22Rv1 (cell line): ENCODE results near the gene LIN7B.
A peak's percentile ranks its signal among the peaks of the same experiment; 100 is the strongest.

ENCODE experiments used
- H3K27ac ChIP-seq: fragments of 450-650 bp; 2 replicates; pipeline ENCODE4 v1.5.1; 2017
- ZFX ChIP-seq: fragments of 450-650 bp; IDR thresholded peaks from 2 replicates; pipeline ENCODE4 v1.6.1; 2017; ENCODE audit warnings: antibody characterized with exemption, borderline replicate concordance
- TF ChIP-seq, protein P1 (sequence below): fragments of 450-650 bp; IDR thresholded peaks from 2 replicates; pipeline ENCODE4 v1.5.1; 2017; ENCODE audit warnings: mild to moderate bottlenecking

The LIN7B gene

DNA sequence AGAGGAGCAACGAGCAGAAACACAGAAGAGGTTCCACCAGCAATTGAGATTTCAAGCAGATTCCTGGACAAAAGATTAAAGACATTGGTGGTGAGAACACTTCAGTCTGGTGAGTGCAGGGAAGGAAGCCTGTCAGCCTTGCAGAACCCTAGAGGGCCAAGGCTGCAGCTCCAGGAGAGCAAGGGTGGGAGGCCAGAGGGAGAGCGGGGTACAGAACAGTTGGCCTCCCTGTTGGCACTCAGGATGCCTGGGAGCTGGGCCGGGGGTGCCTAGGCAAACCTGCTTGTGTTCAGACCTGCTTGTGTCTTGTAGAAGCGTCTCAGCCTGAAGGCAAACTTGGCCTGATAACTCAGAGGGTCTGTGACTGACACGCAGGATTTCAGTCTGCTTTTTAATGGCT lies 5.1 kb upstream of the LIN7B start:
- peak overlapping the region; percentile 99 for H3K27ac ChIP-seq

DNA sequence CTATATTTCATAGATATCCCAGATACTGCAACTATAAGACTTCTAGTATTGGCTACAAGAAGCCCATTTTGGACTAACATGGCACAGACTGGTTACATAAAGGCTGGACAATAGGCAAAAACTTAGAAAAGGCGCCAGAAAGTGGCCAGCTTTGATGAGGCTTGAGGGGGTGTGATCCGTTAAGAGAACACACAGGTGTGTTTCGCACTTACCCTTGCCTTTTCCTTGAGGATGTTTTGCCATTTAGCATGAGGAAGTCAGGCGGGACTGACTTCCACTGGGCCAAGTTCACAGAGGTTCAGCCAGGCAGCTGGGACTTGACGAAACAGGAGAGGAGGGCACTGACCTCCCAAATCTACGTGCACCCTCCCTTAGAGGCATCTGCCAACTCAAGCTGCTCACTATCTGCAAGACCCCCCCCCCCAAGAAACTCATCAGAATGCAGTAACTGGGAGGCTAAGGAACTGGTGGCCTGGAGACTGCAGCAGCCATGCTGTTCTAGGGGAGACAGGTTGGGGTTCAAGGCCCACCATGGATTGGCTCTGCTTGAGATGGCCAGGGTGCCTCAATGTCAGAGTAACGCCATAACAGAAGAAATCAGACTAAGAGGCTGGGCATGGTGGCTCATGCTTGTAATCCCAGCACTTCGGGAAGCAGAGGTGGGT lies 4.5 kb upstream of the LIN7B start:
- TF ChIP-seq ZFX = no peak
- TF ChIP-seq, protein P1, sequence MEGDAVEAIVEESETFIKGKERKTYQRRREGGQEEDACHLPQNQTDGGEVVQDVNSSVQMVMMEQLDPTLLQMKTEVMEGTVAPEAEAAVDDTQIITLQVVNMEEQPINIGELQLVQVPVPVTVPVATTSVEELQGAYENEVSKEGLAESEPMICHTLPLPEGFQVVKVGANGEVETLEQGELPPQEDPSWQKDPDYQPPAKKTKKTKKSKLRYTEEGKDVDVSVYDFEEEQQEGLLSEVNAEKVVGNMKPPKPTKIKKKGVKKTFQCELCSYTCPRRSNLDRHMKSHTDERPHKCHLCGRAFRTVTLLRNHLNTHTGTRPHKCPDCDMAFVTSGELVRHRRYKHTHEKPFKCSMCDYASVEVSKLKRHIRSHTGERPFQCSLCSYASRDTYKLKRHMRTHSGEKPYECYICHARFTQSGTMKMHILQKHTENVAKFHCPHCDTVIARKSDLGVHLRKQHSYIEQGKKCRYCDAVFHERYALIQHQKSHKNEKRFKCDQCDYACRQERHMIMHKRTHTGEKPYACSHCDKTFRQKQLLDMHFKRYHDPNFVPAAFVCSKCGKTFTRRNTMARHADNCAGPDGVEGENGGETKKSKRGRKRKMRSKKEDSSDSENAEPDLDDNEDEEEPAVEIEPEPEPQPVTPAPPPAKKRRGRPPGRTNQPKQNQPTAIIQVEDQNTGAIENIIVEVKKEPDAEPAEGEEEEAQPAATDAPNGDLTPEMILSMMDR = no peak
- peak overlapping the region; percentile 99 for H3K27ac ChIP-seq

More for the DNA sequence above, 5.1 kb upstream of the LIN7B start:
- TF ChIP-seq, protein P1 = no peak
- no peak for TF ChIP-seq ZFX

DNA sequence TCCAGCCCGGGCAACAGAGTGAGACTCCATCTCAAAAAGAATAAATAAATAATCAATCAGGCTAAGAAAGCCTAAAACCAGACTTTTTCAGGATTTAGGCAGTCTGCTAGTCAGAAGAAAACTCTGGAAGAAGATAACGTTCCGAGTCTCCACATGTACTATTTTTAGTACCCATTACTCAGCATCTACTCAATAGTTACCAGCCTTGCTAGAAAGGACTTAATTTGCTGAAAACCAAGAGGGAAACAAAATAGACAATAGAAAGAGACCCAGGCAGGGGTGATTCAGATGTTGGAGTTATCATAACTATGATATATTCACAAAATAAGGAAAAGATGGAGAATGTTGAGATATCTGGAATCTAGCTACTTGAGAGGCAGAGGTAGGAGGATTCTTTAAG lies 3.6 kb upstream of the LIN7B start:
- TF ChIP-seq, protein P1 = peak; percentile 18
- no peak for TF ChIP-seq ZFX
- peak overlapping the region; percentile 99 for H3K27ac ChIP-seq

DNA sequence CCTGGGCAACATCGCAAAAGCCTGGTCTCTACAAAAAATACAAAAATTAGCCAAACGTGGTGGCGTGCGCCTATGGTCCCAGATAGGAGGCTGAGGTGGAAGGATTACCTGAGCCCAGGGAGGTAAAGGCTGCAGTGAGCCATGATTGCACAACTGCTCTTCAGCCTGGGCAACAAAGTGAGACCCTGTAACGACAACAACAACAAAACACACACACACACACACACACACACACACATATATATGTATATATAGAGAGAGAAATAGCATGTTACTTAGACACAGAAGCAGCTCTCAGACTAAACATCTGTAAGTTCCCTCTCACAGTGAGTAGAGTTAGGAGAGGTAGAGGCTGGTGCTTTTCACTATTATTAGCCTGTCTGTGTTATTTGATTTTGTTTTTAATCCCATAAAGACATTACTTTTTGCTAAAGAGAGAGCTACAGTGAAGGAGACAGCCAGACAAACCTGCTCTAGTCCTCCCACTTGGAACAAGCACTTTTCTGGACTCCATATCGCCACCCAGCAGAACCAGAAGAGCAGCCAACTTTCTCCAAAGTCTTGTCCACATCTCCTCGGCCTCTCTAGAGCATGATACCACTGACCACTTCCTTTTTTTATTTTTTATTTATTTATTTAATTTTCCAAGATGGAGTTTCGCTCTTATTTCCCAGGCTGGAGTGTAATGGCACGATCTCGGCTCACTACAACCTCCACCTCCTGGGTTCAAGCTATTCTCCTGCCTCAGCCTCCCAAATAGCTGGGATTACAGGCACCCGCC lies 2.8 kb upstream of the LIN7B start:
- peak overlapping the region; percentile 99 for H3K27ac ChIP-seq
- TF ChIP-seq ZFX = no peak
- TF ChIP-seq, protein P1 = no peak; the same call in 1 of the 2 replicates

DNA sequence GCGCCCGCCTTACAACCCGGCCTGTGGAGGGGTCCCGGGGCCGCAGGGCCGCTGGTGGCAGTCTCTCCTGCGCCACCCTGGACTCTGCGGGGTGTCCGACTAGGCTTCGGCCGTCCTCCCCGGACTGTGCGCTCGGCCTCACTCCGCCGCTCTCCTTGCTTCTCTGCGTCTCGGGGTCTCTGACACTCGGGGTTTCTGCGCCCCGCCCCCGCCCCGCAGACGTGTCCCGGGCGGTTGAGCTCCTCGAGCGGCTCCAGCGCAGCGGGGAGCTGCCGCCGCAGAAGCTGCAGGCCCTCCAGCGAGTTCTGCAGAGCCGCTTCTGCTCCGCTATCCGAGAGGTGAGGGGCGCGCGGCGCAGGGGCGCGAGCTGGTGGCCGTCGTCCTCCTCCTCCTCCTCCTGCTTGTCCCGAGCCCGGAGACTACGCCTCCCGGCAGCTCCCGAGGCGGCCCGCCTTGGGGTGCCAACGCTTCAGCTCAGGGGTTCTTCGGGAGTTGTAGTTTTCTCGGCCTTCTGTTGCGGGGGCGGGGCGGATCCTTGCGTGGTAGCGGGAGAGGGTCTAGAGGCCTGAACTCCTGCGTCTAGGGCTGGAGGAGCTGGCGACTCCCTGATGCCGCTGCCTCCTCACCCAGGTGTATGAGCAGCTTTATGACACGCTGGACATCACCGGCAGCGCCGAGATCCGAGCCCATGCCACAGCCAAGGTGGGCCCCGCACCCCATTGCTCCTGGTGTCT lies 627 bp downstream of the LIN7B start:
- H3K27ac ChIP-seq = peak overlapping the region; percentile 99
- TF ChIP-seq ZFX = no peak

DNA sequence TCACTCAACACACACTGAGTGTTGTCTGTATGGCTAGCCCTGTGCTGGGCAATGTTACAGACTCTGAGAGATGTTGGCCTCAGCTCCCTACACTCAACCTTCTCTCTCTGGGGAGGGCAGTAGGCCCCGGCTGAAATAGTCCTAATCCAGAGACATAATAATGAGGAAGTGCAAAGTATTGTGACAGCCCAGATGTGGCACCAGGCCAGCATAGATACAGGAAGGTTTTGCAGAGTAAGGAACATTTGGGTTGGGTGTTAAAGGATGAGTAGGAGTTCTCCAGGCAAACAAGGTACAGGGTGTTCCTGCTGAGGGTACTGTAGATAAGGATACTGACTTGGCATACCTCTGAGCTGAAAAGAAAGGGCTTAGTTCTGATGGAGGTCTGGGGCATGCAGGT lies 2.4 kb downstream of the LIN7B start:
- TF ChIP-seq, protein P1 = no peak
- TF ChIP-seq ZFX = no peak

DNA sequence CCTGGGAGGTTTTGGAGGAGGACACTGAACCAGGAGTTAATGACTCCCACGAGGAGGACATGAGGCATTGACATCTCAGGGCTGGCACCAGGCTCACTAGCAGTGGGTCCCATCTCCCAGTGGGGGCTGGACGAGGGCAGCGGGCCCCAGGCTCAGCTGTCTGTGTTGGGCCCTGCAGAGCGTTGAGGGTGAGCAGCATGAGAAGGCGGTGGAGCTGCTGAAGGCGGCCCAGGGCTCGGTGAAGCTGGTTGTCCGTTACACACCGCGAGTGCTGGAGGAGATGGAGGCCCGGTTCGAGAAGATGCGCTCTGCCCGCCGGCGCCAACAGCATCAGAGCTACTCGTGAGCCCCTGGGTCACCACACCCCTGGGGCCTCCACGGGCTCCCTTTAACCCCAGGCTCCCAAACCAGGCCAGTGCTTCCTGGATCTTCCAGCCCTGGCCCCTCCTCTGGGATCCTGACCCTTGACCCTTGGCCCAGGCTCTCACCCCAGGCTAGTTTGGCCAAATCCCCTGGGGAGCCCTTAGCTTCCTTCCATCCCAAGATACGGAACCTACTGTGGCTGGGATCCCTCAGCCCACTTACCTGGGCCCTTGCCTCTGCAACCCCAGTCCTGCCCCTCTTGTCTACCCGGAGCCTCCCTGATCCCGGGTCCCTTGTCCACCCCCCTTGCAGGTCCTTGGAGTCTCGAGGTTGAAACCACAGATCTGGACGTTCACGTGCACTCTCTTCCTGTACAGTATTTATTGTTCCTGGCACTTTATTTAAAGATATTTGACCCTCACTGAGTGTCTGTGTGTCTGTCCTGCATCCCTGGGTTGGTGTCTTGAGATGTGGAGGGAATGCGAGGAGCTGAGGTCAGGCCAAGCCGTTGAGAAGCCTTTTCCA lies 3.8 kb downstream of the LIN7B start:
- peak overlapping the region; percentile 99 for H3K27ac ChIP-seq
- TF ChIP-seq, protein P1 = no peak

More for the DNA sequence above, 2.4 kb downstream of the LIN7B start:
- H3K27ac ChIP-seq = peak overlapping the region; percentile 99
